B cell (primary cell): ENCODE data around the gene ANXA1. TPM values are rescaled to one million over a fixed set of nuclear protein-coding genes. Genes with fewer than 3 reads are reported as not detected.

Experiments used
- ATAC-seq: fragments of 200-7000 bp; cut with Tn5 transposase; one replicate; pipeline ENCODE4 v1.10.0; 2021; ENCODE audit warnings: low read depth, mild to moderate bottlenecking, moderate number of reproducible peaks, moderate library complexity
- CTCF ChIA-PET: fragments of 350-600 bp; sonication (Branson Sonifier 250); formaldehyde crosslinking; loops from one replicate; lab custom pipeline; 2021; ENCODE audit warnings: antibody characterized with exemption, inconsistent platforms; lab: Charles Lee
- POLR2A ChIA-PET: fragments of 350-600 bp; sonication (Branson Sonifier 250); formaldehyde crosslinking; loops from one replicate; lab custom pipeline; 2021; ENCODE audit warnings: antibody characterized with exemption; lab: Charles Lee
- DNase-seq: peaks from one replicate; pipeline ENCODE4 v3.0.0; 2013
- H2AFZ ChIP-seq: 2 replicates; pipeline ENCODE4 v1.6.1; 2012; ENCODE audit warnings: mild to moderate bottlenecking, low read depth, low read length; ENCODE audit not compliant: insufficient read depth, poor library complexity, severe bottlenecking
- H3K27ac ChIP-seq, 2 donors: 1 replicate in 1 of 2; 2 replicates in 1 of 2; pipeline ENCODE4 v1.5.1; 2012 to 2013; ENCODE audit warnings: low read length in 2 of 2, mild to moderate bottlenecking in 2 of 2, moderate library complexity in 1 of 2
- H3K27me3 ChIP-seq, 4 experiments: fragments of 200-600 bp in 1 of 4; sonication (generic) in 1 of 4; replicated peaks in 1 of 4; 1 replicate in 2 of 4; 2 replicates in 2 of 4; pipeline versions ENCODE4 v1.6.1 to v1.7.0; 2013 to 2016; ENCODE audit warnings: low read length in 3 of 4, mild to moderate bottlenecking in 2 of 4, mixed read lengths in 1 of 4, moderate library complexity in 1 of 4; ENCODE audit not compliant: insufficient read depth in 4 of 4, control insufficient read depth in 3 of 4; ENCODE audit errors: control extremely low read depth in 1 of 4
- H3K36me3 ChIP-seq, 2 experiments: replicated peaks in 1 of 2; 1 replicate in 1 of 2; 2 replicates in 1 of 2; pipeline versions ENCODE4 v1.6.1 to v1.7.1; 2013; ENCODE audit warnings: low read length in 1 of 2; ENCODE audit not compliant: insufficient read depth in 2 of 2, control insufficient read depth in 1 of 2; ENCODE audit errors: control extremely low read depth in 1 of 2, extremely low read depth in 1 of 2
- H3K4me1 ChIP-seq, 2 donors: fragments of 200-600 bp in 1 of 2; sonication (generic) in 1 of 2; 1 replicate in 1 of 2; 2 replicates in 1 of 2; pipeline versions ENCODE4 v1.5.1 to v1.6.1; 2013 to 2017; ENCODE audit warnings: low read length in 2 of 2; ENCODE audit not compliant: control insufficient read depth in 2 of 2, insufficient read depth in 2 of 2
- H3K4me2 ChIP-seq: replicated peaks from 2 replicates; pipeline ENCODE3; 2012; ENCODE audit warnings: mild to moderate bottlenecking, low read depth, low read length; ENCODE audit not compliant: poor library complexity, severe bottlenecking
- H3K4me3 ChIP-seq, 5 experiments: fragments of 200-600 bp in 1 of 5; sonication (generic) in 1 of 5; 1 replicate in 3 of 5; 2 replicates in 2 of 5; pipeline versions ENCODE4 v1.5.1 to v1.7.0; 2011 to 2016; ENCODE audit warnings: low read length in 4 of 5, mild to moderate bottlenecking in 4 of 5, low read depth in 2 of 5, control low read depth in 1 of 5, moderate library complexity in 1 of 5; ENCODE audit not compliant: insufficient read depth in 1 of 5; ENCODE audit errors: control extremely low read depth in 1 of 5, extremely low read depth in 1 of 5
- H3K79me2 ChIP-seq: fragments of 200-600 bp; sonication (generic); one replicate; pipeline ENCODE4 v1.6.0; 2016; ENCODE audit warnings: low read length; ENCODE audit not compliant: control insufficient read depth, insufficient read depth
- H3K9ac ChIP-seq: fragments of 200-600 bp; sonication (generic); 2 replicates; pipeline ENCODE4 v1.6.1; 2017; ENCODE audit warnings: mild to moderate bottlenecking, low read length, moderate library complexity
- H3K9me3 ChIP-seq, 3 donors: one replicate each; pipeline versions ENCODE4 v1.6.1 to v1.7.1; 2013; ENCODE audit warnings: low read length in 2 of 3; ENCODE audit not compliant: control insufficient read depth in 2 of 3, insufficient read depth in 1 of 3; ENCODE audit errors: control extremely low read depth in 1 of 3
- H4K20me1 ChIP-seq: 2 replicates; pipeline ENCODE4 v1.6.0; 2012; ENCODE audit warnings: mild to moderate bottlenecking, low read length; ENCODE audit not compliant: insufficient read depth, control insufficient read depth, poor library complexity, severe bottlenecking
- H3K27ac Mint-ChIP-seq: one replicate; pipeline ENCODE4 v1.8.0; 2021; ENCODE audit warnings: mixed read lengths
- H3K27me3 Mint-ChIP-seq: one replicate; pipeline ENCODE4 v1.8.0; 2021; ENCODE audit warnings: mixed read lengths
- H3K4me1 Mint-ChIP-seq: one replicate; pipeline ENCODE4 v1.8.0; 2021; ENCODE audit warnings: mixed read lengths
- H3K4me3 Mint-ChIP-seq: one replicate; pipeline ENCODE4 v1.8.0; 2021; ENCODE audit warnings: mixed read lengths
- H3K9me3 Mint-ChIP-seq: one replicate; pipeline ENCODE4 v1.8.0; 2022; ENCODE audit warnings: mixed read lengths; ENCODE audit not compliant: insufficient read depth
- CTCF ChIP-seq: fragments of 200-600 bp; IDR thresholded peaks from one replicate; pipeline ENCODE4 v1.8.0; 2022; ENCODE audit warnings: antibody characterized with exemption, mild to moderate bottlenecking
- EZH2 ChIP-seq: IDR thresholded peaks from 2 replicates; pipeline ENCODE4 v1.6.1; 2012; ENCODE audit warnings: borderline replicate concordance, low read depth, mild to moderate bottlenecking, moderate library complexity, low read length; ENCODE audit not compliant: insufficient read depth, poor library complexity, severe bottlenecking
- WGBS: methylation state at CpG from one replicate; pipeline ENCODE4 v1.1.5; 2013; ENCODE audit warnings: missing lambda C conversion rate; ENCODE audit not compliant: insufficient coverage; 5-methylcytosine and 5-hydroxymethylcytosine counted together
- intact Hi-C: fragments of 100-400 bp; cut with micrococcal nuclease; formaldehyde crosslinking; loops from one replicate; pipeline ENCODE4 v1.10.0; 2022
- polyA plus RNA-seq: library from polyadenylated mRNA; depleted of rRNA; stranded (reverse); fragments of >200 nt; gene quantifications from 2 replicates; pipeline ENCODE4 v1.2.3, GENCODE V29; 2012
- total RNA-seq, 2 donors: library from RNA; stranded (reverse); fragments of 120-200 nt in 1 of 2; gene quantifications; 1 replicate in 1 of 2; 2 replicates in 1 of 2; pipeline versions ENCODE4 v1.2.3 to v1.2.4, GENCODE V29; 2013 to 2022

ANXA1 gene
- total and polyA plus RNA-seq, 2 donors (not counting 1 experiment from before 2014, with no cell fraction given) = 0.99 to 15.4 TPM

GRCh38 chr9:73154271-73154670 lies 2.6 kb downstream of the ANXA1 start:
- H3K79me2 ChIP-seq = no peaks in the 10 kb centered on the region
- peaks cover 5% of the 10 kb centered on the region for H3K27me3 Mint-ChIP-seq
- ATAC-seq = no peak
- no peaks in the 10 kb centered on the region for H3K9me3 ChIP-seq
- ChIA-PET POLR2A (no interaction called here), CTCF (no interaction called here)
- H3K4me1 ChIP-seq = no peaks in the 10 kb centered on the region
- H3K27me3 ChIP-seq = peaks cover 0 to 3% (median 0%) of the 10 kb centered on the region in 4 experiments
- H4K20me1 ChIP-seq = no peaks in the 10 kb centered on the region
- intact Hi-C loops = no loop called here
- peaks cover 5% of the 10 kb centered on the region for H3K4me1 Mint-ChIP-seq
- H3K27ac ChIP-seq = no peak overlapping the region
- H3K27ac Mint-ChIP-seq = no peak overlapping the region
- H3K9me3 Mint-ChIP-seq = no peaks in the 10 kb centered on the region
- no peak overlapping the region for H3K4me3 Mint-ChIP-seq
- H3K9ac ChIP-seq = no peak overlapping the region
- H2AFZ ChIP-seq = no peak overlapping the region
- no peak overlapping the region for H3K4me3 ChIP-seq
- DNase-seq = no peak
- WGBS = 89% methylated on average over 5 of the region's 8 CpGs
- TF ChIP-seq CTCF (no peak), EZH2 (no peak)
- no peak overlapping the region for H3K4me2 ChIP-seq
- H3K36me3 ChIP-seq = no peaks in the 10 kb centered on the region

- Histone ChIP-seq H3K27ac (no peak overlapping the region), H3K36me3 (no peaks in the 10 kb centered on the region), H3K4me2 (no peak overlapping the region), H4K20me1 (no peaks in the 10 kb centered on the region), H2AFZ (no peak overlapping the region), H3K4me3 (no peak overlapping the region), H3K9ac (no peak overlapping the region), H3K79me2 (no peaks in the 10 kb centered on the region), H3K4me1 (no peaks in the 10 kb centered on the region), H3K9me3 (no peaks in the 10 kb centered on the region), H3K27me3 (peaks cover 0 to 3% (median 0%) of the 10 kb centered on the region in 4 experiments)
- no CpG with 5 or more reads among the region's 2 CpGs for WGBS
- Mint-ChIP-seq H3K4me3 (no peak overlapping the region), H3K27me3 (peaks cover 5% of the 10 kb centered on the region), H3K27ac (no peak overlapping the region), H3K4me1 (peaks cover under 1% of the 10 kb centered on the region), H3K9me3 (no peaks in the 10 kb centered on the region)
- ATAC-seq (no peak), DNase-seq (no peak)
- intact Hi-C loops = no loop called here
- ChIA-PET POLR2A (no interaction called here), CTCF (no interaction called here)
- TF ChIP-seq EZH2 (no peak), CTCF (no peak)
These were observed 3.1 kb downstream of the ANXA1 start for GRCh38 chr9:73154722-73155121.
